NCI-H146 treated with DMSO at 0.1 percent for 48 hours (cell line): ENCODE data around the gene HOXA10.

Experiments used
- DNase-seq: peaks from one replicate; lab custom pipeline; 2025; ENCODE audit not compliant: unreplicated experiment; lab: John Stamatoyannopoulos, UW

The HOXA10 gene

DNA sequence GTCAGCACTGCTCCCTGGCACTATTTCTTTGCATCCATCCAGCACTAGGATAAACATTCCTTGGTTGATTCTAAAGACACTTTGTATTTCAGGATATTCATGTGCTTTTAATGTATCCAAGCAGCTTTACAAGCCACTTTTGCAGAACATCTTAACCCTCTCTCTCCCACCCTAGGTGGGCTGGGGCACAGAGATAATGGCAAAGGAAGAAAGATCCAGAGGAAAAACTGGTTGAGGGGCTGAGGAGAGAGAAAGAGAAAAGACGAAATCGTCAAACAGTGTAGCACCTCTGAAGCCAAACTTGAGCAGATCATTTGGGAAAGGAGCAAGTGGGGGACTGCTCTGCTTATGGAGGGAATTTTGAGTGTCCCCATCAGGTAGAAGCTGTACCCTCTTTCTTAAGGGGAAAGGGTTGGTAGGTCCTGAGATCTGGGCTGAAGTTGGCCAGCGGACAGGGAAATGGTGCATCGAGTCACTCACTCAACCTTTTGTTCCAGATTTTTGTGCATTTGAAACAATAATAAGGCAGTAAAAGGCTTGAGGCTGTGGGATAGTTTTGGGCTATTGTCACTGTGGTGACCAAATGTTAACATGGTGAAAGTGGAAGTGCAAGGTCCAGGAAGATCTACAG lies 30.0 kb upstream of the HOXA10 start:
- DNase-seq = no peak

DNA sequence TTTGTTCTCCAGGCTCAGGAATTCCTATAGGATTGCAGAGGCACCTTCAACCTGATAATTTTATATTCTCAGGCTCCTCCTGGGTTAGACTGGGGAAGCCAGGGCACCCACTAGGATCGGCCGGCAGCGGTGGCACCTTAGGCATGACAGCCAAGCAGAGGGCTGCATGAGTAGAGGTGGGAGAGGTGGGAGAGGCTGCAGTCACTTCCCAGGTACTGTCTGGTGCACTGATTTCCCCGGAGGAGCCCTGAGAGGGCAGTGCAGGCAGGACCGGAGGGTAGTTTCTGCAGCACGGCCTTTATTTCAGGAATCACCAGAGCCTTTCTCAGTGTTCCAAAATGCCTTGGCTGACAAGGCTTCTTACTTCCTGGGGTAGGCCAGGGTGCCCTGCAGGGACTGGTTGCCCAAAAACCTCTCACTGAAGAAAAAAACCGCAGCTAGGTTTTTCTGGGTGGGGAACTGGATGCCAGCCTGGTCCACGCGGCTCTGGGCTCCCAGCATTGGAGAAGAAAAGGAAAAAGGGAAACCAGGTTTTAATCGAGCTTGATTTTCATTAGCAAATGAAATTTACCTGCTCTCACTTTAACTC lies 29.3 kb upstream of the HOXA10 start:
- no peak for DNase-seq

DNA sequence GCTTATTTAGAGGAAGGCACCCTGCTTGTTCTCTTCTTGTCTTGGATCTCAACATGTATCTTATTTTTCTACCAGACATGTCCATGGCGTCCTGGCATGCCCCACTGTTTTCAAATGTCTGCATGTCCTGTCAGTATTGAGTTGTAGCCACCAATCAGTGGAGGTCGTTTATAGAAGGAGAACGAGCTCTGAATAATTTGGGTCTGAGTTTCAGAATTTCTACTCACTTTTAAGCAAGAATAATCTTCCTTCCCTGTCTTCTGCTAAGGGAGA lies 28.7 kb upstream of the HOXA10 start:
- no peak for DNase-seq

DNA sequence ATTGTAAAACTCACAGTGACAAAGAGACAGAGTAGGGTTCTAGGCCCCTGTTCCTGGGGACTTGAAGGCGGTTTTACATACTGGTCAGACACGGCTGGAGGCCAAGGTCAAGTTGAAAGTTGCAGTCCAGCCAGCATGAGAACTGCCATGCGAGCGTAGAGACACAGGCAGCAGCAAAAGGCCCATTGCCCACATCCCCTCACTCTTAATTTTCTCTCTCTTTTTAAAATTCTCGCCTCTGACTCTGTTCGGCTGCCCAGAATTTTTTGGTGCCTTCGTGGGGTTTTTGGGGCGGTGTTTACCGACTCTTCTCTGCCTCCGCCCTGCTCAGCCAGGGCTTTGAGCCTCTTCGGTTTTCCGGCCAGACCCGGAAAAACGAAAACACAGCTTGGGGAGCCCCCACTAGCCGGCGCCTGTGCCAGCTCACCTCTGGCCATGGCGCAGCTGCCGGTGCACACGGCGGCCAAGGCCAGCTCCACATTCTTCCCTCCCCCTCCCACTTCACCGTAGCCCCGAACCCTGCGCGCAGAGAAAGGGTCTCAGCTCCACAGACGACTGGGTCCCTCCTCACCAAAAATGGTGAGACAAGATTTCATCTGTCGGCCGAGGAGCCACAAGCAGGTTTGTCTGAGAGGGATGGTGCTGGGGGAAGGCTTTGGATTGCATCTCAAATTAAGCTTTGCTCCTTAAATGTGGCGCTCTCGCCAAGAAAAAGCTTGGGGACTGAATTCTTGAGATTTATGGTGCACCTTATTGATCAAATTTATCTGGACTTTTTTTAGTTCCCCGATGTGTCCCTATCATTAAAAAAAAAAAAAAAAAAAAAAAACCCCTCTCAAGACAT lies 28.1 kb upstream of the HOXA10 start:
- no peak for DNase-seq

DNA sequence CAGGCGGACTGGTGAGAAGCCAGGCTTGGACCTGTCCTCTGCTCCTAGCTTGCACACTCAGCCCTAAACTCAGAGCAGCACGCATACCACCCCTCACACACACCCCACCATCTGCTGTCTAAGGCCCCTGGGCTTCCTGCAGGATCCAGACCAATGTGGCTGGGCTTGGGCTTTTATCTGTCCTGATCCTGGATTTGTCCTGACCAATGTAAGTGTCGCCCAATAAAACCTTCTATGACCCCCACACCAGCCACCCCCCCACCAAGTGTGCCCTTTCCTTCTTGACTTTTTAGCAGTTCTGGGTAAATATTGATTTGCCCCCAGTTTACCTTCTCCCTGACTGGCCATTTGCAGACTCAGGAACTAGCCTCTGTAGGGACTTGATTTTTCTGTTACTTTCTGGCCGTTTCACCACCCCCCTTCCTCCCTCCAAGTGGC lies 27.5 kb upstream of the HOXA10 start:
- DNase-seq = no peak

DNA sequence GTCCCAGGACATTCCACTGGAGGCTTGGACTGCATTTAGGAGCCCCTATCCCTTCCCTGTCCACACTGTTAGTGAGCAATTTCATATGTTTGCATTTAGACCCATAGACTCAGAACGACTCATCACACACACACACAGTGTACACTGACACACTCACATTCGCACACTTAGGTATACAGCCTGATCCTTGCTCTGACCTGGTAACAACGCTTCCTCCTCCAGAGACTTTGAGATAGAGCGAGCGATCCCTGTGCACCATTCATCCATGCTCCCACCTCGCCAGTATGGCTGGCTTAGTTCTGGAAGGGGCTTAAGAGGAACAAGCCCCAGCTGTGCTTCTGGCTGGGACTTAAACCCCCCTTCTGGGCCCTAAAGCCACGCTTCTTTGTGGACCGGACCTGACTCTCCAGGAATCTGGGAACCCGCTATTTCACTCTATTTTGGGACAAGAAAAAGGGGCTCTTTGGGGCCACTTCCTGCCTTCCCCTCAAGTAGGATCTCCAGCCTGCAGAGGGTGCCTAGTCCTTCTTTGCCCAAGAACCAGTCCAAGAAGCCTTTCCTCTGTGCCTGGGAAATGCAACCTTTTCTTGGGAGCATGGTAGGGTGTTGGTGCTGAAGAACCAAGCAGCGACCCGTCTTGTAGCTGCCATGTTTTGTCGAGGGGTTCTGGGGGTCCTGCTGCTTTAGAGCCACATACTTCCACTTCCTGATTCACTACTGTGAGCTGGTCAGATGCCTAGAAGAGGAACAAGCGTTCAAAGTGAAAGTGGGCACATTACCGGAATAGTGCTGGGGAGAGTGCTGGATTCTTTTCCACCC lies 26.9 kb upstream of the HOXA10 start:
- no peak for DNase-seq

DNA sequence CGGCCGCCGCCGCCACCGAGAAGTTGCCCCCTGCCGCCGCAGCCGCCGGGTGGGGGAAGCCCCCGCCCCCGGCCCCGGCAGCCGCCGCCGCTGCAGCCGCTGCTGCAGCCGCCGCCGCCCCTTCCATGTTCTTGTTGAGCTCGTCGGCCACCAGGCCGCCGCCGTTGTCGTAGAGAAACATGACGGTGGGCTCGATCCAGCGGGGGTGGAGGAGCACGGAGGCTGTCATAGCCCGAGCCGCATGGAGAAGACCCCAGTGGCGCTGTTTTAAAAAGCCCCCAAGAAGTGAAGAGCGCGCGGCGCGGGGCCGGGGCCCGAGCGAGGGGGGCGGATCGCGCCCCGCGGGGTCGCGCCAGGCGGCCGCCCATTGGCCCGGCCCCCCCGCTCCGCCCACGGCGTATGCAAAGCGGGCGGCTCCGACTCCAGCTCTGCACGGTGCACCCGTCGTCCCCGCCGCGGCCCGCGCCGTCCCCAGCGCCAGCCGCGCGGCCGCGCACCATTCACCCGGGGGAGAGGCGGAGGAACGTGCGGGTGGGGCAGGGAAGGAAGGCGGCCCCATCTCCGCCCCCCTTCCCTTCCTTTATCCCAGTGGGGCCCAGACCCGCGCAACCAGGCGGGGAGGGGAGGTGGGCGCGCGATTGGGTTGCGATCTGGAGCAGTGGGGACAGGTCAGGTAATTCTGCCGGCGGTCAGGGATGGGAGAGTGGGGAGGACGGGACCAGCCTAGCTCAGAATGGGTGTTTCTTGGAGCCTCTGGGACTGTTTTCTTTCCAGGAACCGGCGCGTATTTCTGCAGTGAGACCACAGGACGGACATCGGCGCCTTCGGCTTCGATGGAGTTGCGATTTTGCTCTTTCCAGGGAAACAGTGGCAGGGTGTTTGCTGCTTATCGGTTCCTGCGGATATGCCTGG lies 26.0 kb upstream of the HOXA10 start, which contains the start of gene HOXA13:
HOXA13 (minus strand) TSS at position 243 of the 912 bp plus-strand sequence; CDS start at position 229, 14 bp downstream.
- DNase-seq = peak; percentile 25

DNA sequence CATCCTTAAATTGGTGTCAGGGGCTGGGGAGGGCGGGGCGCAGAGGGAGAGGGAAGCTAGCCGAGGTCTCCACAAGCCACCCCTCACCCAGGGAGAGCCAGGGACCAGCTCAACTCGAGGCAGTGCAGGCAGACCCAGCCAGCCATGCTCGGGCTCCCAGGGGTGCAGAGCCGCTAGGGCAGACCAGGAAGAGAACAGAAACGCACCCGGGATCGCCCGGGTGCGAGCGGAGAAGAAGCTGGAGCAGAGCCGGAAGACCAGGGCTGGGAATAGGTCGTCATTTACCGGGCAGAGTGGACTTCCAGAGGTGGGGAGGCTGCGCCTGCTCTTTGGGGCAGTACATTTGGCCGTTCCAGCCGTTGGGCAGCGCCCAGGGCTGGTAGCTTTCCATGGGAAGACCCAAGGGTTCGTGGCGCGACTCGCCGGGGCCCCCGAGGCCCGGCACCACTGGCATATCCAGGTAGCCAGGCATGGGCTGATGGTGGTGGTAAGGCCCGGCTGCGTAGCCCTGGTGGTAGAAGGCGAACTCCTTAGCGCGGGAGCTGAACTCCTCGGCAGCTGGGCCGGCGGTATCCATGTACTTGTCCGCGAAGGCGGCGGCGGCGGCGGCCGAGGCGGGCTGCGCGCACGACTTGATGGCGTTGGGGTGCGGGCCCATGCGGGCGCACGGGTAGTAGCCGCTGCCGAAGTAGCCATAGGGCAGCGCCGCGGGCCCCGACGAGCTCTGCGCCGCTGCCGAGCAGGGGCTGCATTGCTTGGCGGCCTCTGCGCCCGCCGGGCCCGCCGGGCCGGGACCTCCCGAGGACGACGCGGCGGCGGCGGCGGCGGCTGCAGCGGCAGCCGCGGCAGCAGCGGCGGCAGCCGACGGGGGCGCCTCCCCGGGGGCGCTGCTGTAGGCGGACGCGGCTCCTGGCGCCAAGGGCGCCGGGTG lies 25.0 kb upstream of the HOXA10 start:
- no peak for DNase-seq

DNA sequence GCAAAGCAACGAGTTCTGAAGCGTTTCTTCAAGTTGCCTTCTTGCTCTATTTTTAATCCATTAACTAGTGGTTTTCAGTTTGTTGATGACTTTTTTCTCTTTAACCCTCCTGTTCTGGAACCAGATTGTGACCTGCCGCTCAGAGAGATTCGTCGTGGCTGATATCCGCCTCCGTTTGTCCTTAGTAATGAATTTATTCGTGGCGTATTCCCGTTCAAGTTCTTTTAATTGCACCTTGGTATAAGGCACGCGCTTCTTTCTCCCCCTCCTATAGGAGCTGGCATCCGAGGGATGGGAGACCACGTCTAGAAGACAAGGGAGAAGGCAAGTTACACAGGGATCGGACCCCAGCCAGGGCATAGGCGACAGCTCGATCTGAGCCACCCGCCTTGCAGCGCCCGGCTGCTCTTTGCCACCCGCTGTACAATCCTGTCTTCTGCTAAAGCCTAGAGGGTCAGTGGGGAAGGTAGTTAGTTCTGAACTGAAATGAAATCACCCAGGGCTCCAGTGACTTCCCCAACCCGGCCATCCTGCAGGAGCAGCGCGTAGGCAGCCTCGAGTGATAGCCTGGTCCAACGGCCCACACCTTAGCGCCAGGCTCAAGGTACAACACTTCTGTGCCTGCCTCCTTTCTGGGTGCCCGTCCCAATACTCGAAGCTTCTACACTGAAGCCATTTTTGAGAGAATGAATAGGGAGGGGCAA lies 24.2 kb upstream of the HOXA10 start:
- no peak for DNase-seq

DNA sequence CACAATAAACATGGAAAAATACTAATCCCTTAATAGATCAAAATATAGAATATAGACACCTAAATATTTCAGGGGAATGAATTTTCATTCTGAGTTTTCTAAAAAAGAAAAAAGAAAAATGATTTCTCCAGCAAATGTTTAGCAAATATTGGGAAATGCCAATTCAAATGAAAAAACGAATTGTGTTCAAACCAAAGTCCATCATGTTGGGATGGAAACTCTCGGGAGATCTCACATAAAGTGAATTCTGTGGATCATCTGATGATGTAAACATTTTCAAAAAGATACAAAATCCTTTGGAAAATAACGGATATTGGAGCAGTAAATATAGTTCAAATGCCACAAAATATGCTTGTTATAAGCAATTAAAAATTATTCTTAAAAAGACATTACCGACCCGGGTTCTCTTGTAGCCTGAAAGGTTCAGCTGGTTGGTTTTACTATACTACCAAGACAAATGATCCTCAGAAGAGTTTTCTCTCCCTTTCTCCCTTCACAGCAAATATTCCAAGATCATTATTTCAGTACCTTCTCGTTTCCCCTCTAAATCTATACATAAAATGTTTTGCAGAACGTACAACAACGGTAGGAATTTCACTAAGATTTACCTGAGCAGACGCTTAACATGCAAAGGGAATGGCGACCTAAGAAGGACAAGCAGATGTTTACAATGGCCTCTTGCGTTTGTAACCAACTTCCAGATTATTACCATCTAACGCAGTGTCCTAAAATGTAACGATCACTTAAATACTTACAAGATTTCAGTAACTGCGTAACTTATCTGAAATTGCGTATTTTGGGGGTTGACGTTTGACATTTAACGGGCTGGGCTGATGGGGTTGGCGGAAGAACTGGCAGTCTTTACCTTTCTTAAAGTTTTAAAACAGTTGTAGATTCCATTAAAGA lies 23.3 kb upstream of the HOXA10 start:
- DNase-seq = no peak

DNA sequence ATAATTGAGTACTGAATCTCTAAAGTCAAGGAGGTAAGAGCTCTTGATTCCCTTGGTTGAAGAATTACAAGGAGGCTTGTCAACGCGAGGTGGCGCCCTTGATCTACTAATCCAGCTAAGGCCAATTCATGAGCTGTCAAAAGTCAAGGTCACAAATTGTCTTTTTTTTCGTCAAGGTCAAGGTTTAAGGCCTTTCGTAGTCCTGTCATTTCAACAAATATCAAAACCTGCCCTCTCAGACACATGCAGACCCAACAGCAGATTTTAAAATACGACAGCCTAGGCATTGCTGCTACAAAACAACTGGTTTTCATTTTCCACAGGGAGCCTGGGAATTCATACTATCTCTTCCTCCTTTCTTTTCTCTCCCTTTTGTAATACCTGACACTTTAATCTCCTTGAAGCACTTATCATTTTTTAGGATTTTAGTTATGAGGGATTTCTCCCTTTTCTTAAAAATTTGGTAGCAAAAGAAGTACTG lies 22.2 kb upstream of the HOXA10 start:
- peak; percentile 54 for DNase-seq

DNA sequence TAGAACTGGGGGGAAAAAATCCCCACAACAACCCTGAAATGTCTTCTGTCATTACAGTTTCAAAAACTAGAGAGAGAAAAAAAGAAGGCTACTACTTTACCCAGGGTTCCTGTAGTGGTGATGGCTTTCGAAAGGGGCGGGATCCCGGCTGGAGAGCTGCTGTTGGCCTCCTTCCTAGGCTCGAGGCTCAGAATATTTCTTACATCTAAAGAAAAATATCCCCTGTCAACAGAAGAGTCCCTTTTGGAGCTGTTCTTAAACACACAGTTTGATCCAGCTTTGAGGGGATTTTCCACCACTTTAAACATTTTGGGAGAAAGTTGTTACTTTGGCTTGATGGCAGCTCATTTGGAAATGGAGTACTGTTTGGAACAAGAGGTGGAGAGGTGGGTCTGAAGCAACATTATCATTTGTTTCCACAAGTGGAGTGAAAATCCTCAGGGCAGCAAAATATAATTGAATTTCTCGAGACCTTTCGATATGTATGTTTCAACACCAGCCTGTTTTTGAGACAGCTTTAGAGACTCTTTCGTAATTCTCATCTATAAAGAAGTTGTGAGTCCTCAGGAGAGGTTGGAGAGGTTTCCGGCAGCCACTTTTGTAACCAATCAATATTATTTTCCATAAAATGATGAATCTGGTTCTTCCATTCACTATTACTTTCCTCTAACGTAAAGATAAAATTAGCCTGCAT lies 20.7 kb upstream of the HOXA10 start:
- DNase-seq = no peak

DNA sequence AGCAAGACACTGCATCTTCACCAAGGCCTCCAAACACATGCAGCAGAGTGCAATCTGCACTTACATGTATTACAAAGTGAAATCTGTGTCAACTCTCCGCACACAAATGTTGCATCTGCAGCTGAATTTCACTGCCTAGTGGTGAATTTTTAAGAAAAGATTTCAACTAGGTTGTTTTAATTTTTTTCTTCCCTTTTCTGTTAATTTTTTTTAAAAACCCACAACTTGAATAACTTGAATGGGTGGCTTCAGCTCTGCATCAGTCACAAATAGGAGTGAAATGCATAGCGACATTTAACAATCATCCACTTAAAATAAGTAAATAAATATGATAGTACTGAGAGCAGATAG lies 19.9 kb upstream of the HOXA10 start:
- DNase-seq = no peak

DNA sequence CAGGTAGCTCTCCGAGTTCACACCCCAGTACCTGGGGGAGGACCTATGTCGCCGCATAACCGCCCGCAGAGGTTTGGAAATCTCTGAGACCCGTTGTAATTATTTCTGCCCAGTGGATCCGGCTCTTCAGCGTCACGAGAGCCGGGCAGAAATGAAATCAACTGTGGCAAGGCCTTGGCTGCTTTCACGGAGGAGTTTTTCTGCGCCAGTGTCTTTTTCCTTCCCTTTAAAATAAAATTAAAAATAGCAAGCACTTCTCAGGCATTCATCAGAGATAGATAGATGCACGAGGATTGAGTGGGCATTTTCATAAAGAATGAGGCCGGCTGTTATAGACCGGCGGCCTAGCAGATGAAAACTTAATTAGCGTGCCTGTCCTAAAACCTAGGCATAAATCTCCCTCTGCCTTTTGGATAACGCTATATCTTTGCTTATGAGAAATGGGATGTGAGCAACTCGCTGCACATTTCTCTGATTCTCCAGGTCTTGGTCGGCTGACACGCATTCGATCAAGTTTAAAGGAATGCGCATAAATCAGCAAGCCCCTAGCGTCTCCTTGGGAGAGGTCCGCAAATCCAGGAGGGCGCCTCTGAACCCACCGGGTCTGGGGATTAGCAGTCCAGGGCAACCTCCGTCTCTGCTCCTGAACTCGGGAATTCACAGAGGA lies 19.3 kb upstream of the HOXA10 start:
- no peak for DNase-seq

DNA sequence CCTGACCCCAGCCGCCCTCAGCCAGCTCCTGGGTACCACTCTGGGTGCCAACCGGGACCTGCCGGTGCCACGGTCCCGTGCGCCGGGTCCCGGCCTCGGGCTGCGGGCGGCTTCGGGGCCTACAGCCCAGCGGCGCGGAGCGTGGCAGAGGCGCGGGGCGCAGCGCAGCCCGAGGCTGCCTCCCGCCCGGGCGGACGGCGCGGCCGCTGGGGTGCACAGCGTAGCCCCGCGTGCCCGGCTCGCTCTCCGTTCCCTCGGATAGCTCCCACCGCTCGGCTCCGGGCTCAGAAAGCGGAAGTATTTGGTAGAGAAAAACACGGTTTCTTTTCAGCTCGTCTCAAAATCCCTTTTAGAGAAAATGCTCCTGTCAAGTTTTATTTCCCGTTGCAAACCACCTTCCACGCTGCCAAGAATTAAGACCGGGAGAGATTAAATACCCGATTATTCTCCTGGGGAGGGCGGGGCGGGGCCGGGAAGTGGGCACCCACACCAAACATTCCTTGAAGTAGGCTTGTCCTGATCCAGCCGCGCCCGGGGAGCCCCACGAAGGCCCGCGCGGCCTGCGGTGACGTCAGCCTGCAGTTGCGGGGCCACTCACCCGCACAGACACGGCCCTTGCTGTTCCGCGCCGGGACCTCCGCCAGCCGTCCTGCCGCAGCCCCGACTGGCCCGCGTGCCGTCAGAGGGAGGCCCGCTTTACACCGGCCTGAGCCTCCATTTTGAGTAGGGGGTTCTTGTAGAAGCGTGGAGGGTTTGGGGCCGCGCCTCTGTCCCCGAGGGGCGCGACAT lies 18.6 kb upstream of the HOXA10 start:
- no peak for DNase-seq
